Measurements from ENCODE around the gene HMG20A. TPM values are rescaled to one million over a fixed set of nuclear protein-coding genes. Genes with fewer than 3 reads are reported as not detected.

The HMG20A gene
- 10 to 100 TPM; 28.5 to 34.0 TPM for total RNA-seq
- 46.6 TPM for polyA plus RNA-seq

GRCh38 chr15:77420610-77421369 lies at the start of gene HMG20A:
Gene HMG20A, plus strand, starts transcription at chr15:77420888. Its CDS starts 37,520 bp downstream, at chr15:77458408.
- peak within 1 kb of the TSS; percentile 68 to 99 (median 98) for H3K27ac Mint-ChIP-seq
- no peaks in the 10 kb centered on the region for H3K36me3 ChIP-seq (ENCODE audit: insufficient read depth, low read length)
- peaks cover 0 to 19% (median 0%) of the 10 kb centered on the region in 3 donors for H3K36me3 Mint-ChIP-seq
- H3K4me1 Mint-ChIP-seq = peaks cover 45 to 63% (median 60%) of the 10 kb centered on the region in 3 donors
- peaks cover 0 to 5% of the 10 kb centered on the region in 2 donors for H3K27me3 Mint-ChIP-seq
- no peaks in the 10 kb centered on the region for H3K9me3 Mint-ChIP-seq
- peaks cover 10% of the 10 kb centered on the region for H3K4me1 ChIP-seq (ENCODE audit: insufficient read depth, low read length)
- no peaks in the 10 kb centered on the region for H3K9me3 ChIP-seq (ENCODE audit: low read length)
- peak in 3 of 5 donors; percentile 11 to 76 (median 38) for DNase-seq
- CTCF ChIA-PET = interaction anchor here (0.6 to 0.9 kb wide), 4 partner anchors 10 to 407 kb away, joined by 3 to 4 read pairs (median 4); no protein-coding TSS in a partner anchor
- H3K4me3 Mint-ChIP-seq = peak within 1 kb of the TSS; percentile 93 to 98 (median 97)
- H3K27ac ChIP-seq (ENCODE audit: low read depth, low read length) = peak within 1 kb of the TSS; percentile 91
- POLR2A ChIA-PET = interaction anchor here (0.6 to 0.7 kb wide), 3 partner anchors 406 to 882 kb away, joined by 3 to 4 read pairs (median 3); no protein-coding TSS in a partner anchor
- H3K27me3 ChIP-seq (ENCODE audit: insufficient read depth, low read length, poor library complexity, severe bottlenecking) = no peaks in the 10 kb centered on the region
- H3K4me3 ChIP-seq (ENCODE audit: low read length) = peak within 1 kb of the TSS; percentile 99

GRCh38 chr15:77371850-77372563 lies 48.7 kb upstream of the HMG20A start:
- Histone ChIP-seq H3K27me3 (ENCODE audit: insufficient read depth, low read length, poor library complexity, severe bottlenecking) (no peaks in the 10 kb centered on the region), H3K4me3 (ENCODE audit: low read length) (no peak overlapping the region), H3K27ac (ENCODE audit: low read depth, low read length) (no peak overlapping the region), H3K9me3 (ENCODE audit: low read length) (no peaks in the 10 kb centered on the region), H3K36me3 (ENCODE audit: insufficient read depth, low read length) (no peaks in the 10 kb centered on the region), H3K4me1 (ENCODE audit: insufficient read depth, low read length) (no peaks in the 10 kb centered on the region)
- Mint-ChIP-seq H3K4me1 (peaks cover 0 to 8% (median 5%) of the 10 kb centered on the region in 3 donors), H3K36me3 (no peaks in the 10 kb centered on the region), H3K4me3 (no peak overlapping the region), H3K27ac (no peak overlapping the region), H3K27me3 (peaks cover 0 to 2% of the 10 kb centered on the region in 2 donors), H3K9me3 (no peaks in the 10 kb centered on the region)
- CTCF ChIA-PET = no interaction called here
- DNase-seq = no peak
- POLR2A ChIA-PET = no interaction called here

- no peaks in the 10 kb centered on the region for H3K9me3 ChIP-seq (ENCODE audit: low read length)
- Mint-ChIP-seq H3K27me3 (peaks cover 0 to 2% of the 10 kb centered on the region in 2 donors), H3K27ac (no peak overlapping the region), H3K4me1 (peaks cover 0 to 8% (median 5%) of the 10 kb centered on the region in 3 donors), H3K9me3 (no peaks in the 10 kb centered on the region), H3K36me3 (no peaks in the 10 kb centered on the region), H3K4me3 (no peak overlapping the region)
- no peaks in the 10 kb centered on the region for H3K36me3 ChIP-seq (ENCODE audit: insufficient read depth, low read length)
- ChIA-PET CTCF (no interaction called here), POLR2A (no interaction called here)
- no peak for DNase-seq
- no peak overlapping the region for H3K27ac ChIP-seq (ENCODE audit: low read depth, low read length)
- no peaks in the 10 kb centered on the region for H3K4me1 ChIP-seq (ENCODE audit: insufficient read depth, low read length)
- no peaks in the 10 kb centered on the region for H3K27me3 ChIP-seq (ENCODE audit: insufficient read depth, low read length, poor library complexity, severe bottlenecking)
- H3K4me3 ChIP-seq (ENCODE audit: low read length) = no peak overlapping the region
Measured at GRCh38 chr15:77373441-77373840, 47.2 kb upstream of the HMG20A start.

GRCh38 chr15:77375133-77375532 lies 45.6 kb upstream of the HMG20A start:
- Mint-ChIP-seq H3K9me3 (no peaks in the 10 kb centered on the region), H3K4me1 (peaks cover 0 to 5% (median 0%) of the 10 kb centered on the region in 3 donors), H3K4me3 (no peak overlapping the region), H3K27ac (no peak overlapping the region), H3K27me3 (peaks cover 0 to 2% of the 10 kb centered on the region in 2 donors), H3K36me3 (no peaks in the 10 kb centered on the region)
- POLR2A ChIA-PET = no interaction called here
- no peak overlapping the region for H3K4me3 ChIP-seq (ENCODE audit: low read length)
- H3K9me3 ChIP-seq (ENCODE audit: low read length) = no peaks in the 10 kb centered on the region
- CTCF ChIA-PET = no interaction called here
- no peaks in the 10 kb centered on the region for H3K4me1 ChIP-seq (ENCODE audit: insufficient read depth, low read length)
- H3K27ac ChIP-seq (ENCODE audit: low read depth, low read length) = no peak overlapping the region
- no peaks in the 10 kb centered on the region for H3K36me3 ChIP-seq (ENCODE audit: insufficient read depth, low read length)
- no peak for DNase-seq
- H3K27me3 ChIP-seq (ENCODE audit: insufficient read depth, low read length, poor library complexity, severe bottlenecking) = no peaks in the 10 kb centered on the region

- ChIA-PET POLR2A (no interaction called here), CTCF (no interaction called here)
- H3K36me3 ChIP-seq (ENCODE audit: insufficient read depth, low read length) = no peaks in the 10 kb centered on the region
- Mint-ChIP-seq H3K9me3 (no peaks in the 10 kb centered on the region), H3K27ac (no peak overlapping the region), H3K4me1 (peaks cover 0 to 5% (median 0%) of the 10 kb centered on the region in 3 donors), H3K27me3 (peaks cover 0 to 2% of the 10 kb centered on the region in 2 donors), H3K4me3 (no peak overlapping the region), H3K36me3 (no peaks in the 10 kb centered on the region)
- H3K4me3 ChIP-seq (ENCODE audit: low read length) = no peak overlapping the region
- no peaks in the 10 kb centered on the region for H3K9me3 ChIP-seq (ENCODE audit: low read length)
- no peaks in the 10 kb centered on the region for H3K4me1 ChIP-seq (ENCODE audit: insufficient read depth, low read length)
- no peak overlapping the region for H3K27ac ChIP-seq (ENCODE audit: low read depth, low read length)
- DNase-seq = no peak
- H3K27me3 ChIP-seq (ENCODE audit: insufficient read depth, low read length, poor library complexity, severe bottlenecking) = no peaks in the 10 kb centered on the region
Measured at GRCh38 chr15:77376770-77377169, 43.9 kb upstream of the HMG20A start.

- no peaks in the 10 kb centered on the region for H3K4me1 ChIP-seq (ENCODE audit: insufficient read depth, low read length)
- no peak overlapping the region for H3K4me3 ChIP-seq (ENCODE audit: low read length)
- ChIA-PET POLR2A (no interaction called here), CTCF (no interaction called here)
- no peak overlapping the region for H3K27ac Mint-ChIP-seq
- no peak overlapping the region for H3K4me3 Mint-ChIP-seq
- H3K36me3 ChIP-seq (ENCODE audit: insufficient read depth, low read length) = no peaks in the 10 kb centered on the region
- no peaks in the 10 kb centered on the region for H3K27me3 ChIP-seq (ENCODE audit: insufficient read depth, low read length, poor library complexity, severe bottlenecking)
- peaks cover 8 to 17% (median 12%) of the 10 kb centered on the region in 3 donors for H3K4me1 Mint-ChIP-seq
- no peaks in the 10 kb centered on the region for H3K9me3 ChIP-seq (ENCODE audit: low read length)
- no peaks in the 10 kb centered on the region for H3K36me3 Mint-ChIP-seq
- no peaks in the 10 kb centered on the region for H3K27me3 Mint-ChIP-seq
- no peak for DNase-seq
- H3K9me3 Mint-ChIP-seq = no peaks in the 10 kb centered on the region
- H3K27ac ChIP-seq (ENCODE audit: low read depth, low read length) = no peak overlapping the region
Measured at GRCh38 chr15:77380033-77380432, 40.7 kb upstream of the HMG20A start.

GRCh38 chr15:77384086-77384485 lies 36.6 kb upstream of the HMG20A start:
- Histone ChIP-seq H3K27ac (ENCODE audit: low read depth, low read length) (no peak overlapping the region), H3K4me1 (ENCODE audit: insufficient read depth, low read length) (no peaks in the 10 kb centered on the region), H3K27me3 (ENCODE audit: insufficient read depth, low read length, poor library complexity, severe bottlenecking) (no peaks in the 10 kb centered on the region), H3K36me3 (ENCODE audit: insufficient read depth, low read length) (no peaks in the 10 kb centered on the region), H3K4me3 (ENCODE audit: low read length) (no peak overlapping the region), H3K9me3 (ENCODE audit: low read length) (no peaks in the 10 kb centered on the region)
- H3K4me3 Mint-ChIP-seq = no peak overlapping the region
- ChIA-PET POLR2A (no interaction called here), CTCF (no interaction called here)
- peaks cover 8 to 19% (median 17%) of the 10 kb centered on the region in 3 donors for H3K4me1 Mint-ChIP-seq
- no peaks in the 10 kb centered on the region for H3K9me3 Mint-ChIP-seq
- H3K27me3 Mint-ChIP-seq = no peaks in the 10 kb centered on the region
- H3K27ac Mint-ChIP-seq = no peak overlapping the region
- no peaks in the 10 kb centered on the region for H3K36me3 Mint-ChIP-seq
- DNase-seq = no peak
